Testis (tissue), 2 donors: ENCODE data around the gene CYP4F8.
"Not testable (repeated sequence)": the region's sequence is repeated elsewhere in the genome, so short reads cannot be mapped to it uniquely, and the experiment has no call there.

Experiments used
- CTCF ChIP-seq, 3 experiments: fragments of 450-650 bp in 2 of 3; fragments of 200-600 bp in 1 of 3; sonication (generic) in 1 of 3; IDR thresholded peaks; one replicate each; pipeline ENCODE4 v1.5.1; 2016 to 2019; ENCODE audit warnings: antibody characterized with exemption in 3 of 3, mild to moderate bottlenecking in 2 of 3, moderate library complexity in 1 of 3
- POLR2A ChIP-seq: fragments of 450-650 bp; IDR thresholded peaks from one replicate; pipeline ENCODE4 v1.6.1; 2017; ENCODE audit warnings: antibody characterized with exemption, mild to moderate bottlenecking, moderate library complexity

DNA sequence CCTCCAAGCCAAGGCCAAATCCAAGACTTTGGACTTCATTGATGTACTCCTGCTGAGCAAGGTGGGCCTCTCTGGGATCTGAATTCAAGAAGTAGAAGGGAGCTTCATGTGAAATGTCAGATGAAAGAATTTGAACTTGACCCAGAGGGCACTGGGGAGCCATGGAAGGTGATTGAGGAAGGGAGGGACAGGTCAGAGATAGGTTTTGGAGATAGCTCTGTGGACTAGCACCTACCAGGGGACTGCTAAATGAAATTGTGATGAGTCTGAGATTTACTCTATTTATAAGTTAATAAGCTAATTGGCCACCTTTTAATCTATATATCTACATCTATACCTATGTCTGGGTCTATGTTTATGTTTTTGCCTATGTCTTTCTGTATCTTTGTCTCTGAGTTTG lies 35.1 kb downstream of the CYP4F8 start:
- not testable (repeated sequence) for TF ChIP-seq CTCF (IDR thresholded peaks at IDR 0.05); POLR2A
